ENCODE results near the gene APLP2.
"Not testable (repeated sequence)": the region's sequence is repeated elsewhere in the genome, so short reads cannot be mapped to it uniquely, and the experiment has no call there.

The APLP2 gene

GRCh38 chr11:130192845-130193267 is 123.2 kb downstream of the APLP2 start:
- DNase-seq (ENCODE audit: low read depth in 1 of 2, low spot score in 1 of 2), result no peak
- in situ Hi-C loops (cut with HindIII; ENCODE audit: low pct_unique_long_range_greater_than_20kb, low sequenced_read_pairs), result no loop called here
- no peak for TF ChIP-seq JUND (IDR thresholded peaks at IDR 0.05; ENCODE audit: low read depth)

GRCh38 chr11:130193551-130193950 is 123.9 kb downstream of the APLP2 start:
- DNase-seq (ENCODE audit: low read depth in 1 of 2, low spot score in 1 of 2); in situ Hi-C loops (cut with HindIII; ENCODE audit: low pct_unique_long_range_greater_than_20kb, low sequenced_read_pairs): not testable (repeated sequence)

Data from T47D (cell line).